HUES6 (cell line): ENCODE data around the gene CYTH1.
"Not testable (repeated sequence)": the region's sequence is repeated elsewhere in the genome, so short reads cannot be mapped to it uniquely, and the experiment has no call there.

Experiments used
- H3K27ac ChIP-seq: 2 replicates; pipeline ENCODE4 v1.7.0; 2013; ENCODE audit warnings: low read depth, mild to moderate bottlenecking, low read length, inconsistent platforms
- H3K27me3 ChIP-seq: 2 replicates; pipeline ENCODE4 v1.6.1; 2013; ENCODE audit warnings: low read length; ENCODE audit not compliant: control insufficient read depth, insufficient read depth
- H3K36me3 ChIP-seq: 2 replicates; pipeline ENCODE4 v1.6.1; 2013; ENCODE audit warnings: low read length; ENCODE audit not compliant: control insufficient read depth, insufficient read depth
- H3K4me1 ChIP-seq: 2 replicates; pipeline ENCODE4 v1.6.1; 2013; ENCODE audit warnings: low read length; ENCODE audit not compliant: control insufficient read depth, insufficient read depth
- H3K4me3 ChIP-seq: 2 replicates; pipeline ENCODE4 v1.5.1; 2013; ENCODE audit warnings: low read depth, low read length
- H3K9ac ChIP-seq: one replicate; pipeline ENCODE4 v1.6.1; 2013; ENCODE audit warnings: mild to moderate bottlenecking, low read length
- H3K9me3 ChIP-seq: 2 replicates; pipeline ENCODE4 v1.6.1; 2013; ENCODE audit warnings: low read depth, low read length; ENCODE audit not compliant: control insufficient read depth, insufficient read depth

The CYTH1 gene

DNA sequence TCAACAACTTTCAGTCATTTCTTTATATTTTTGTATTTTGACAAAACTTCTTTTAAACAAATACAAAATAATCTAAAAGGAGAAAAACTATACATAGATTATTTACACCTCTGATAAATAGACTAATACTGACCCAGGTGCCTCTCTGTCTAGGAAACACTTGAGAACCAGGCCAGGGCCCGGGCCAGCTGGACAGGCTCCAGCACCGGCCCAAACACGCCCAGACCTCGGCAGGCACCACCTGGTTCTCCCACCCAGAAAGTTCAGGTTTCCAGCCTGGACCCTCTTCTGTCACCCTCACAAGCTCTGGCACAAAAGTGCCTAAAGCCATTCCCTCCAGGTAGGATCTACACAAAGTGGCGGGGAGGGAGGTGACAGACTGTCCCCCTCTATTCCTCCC lies 107.9 kb downstream of the CYTH1 start:
- H3K36me3 ChIP-seq = peaks cover 6% of the 10 kb centered on the region; the same call in 1 of the 2 replicates

GRCh38 chr17:78673395-78673794 lies 108.7 kb downstream of the CYTH1 start:
- Histone ChIP-seq H3K36me3 (peaks cover 3% of the 10 kb centered on the region; the same call in 1 of the 2 replicates), H3K4me3 (no peak overlapping the region), H3K4me1 (0 out of 2 replicates have a peak, but pooled peaks cover 3% of the 10 kb centered on the region), H3K9ac (no peak overlapping the region), H3K27ac (no peak overlapping the region), H3K27me3 (no peaks in the 10 kb centered on the region), H3K9me3 (no peaks in the 10 kb centered on the region)

More for the DNA sequence above, 107.9 kb downstream of the CYTH1 start:
- Histone ChIP-seq H3K27ac (no peak overlapping the region), H3K4me1 (0 out of 2 replicates have a peak, but pooled peaks cover 3% of the 10 kb centered on the region), H3K9ac (no peak overlapping the region), H3K27me3 (no peaks in the 10 kb centered on the region), H3K9me3 (no peaks in the 10 kb centered on the region), H3K4me3 (no peak overlapping the region)

DNA sequence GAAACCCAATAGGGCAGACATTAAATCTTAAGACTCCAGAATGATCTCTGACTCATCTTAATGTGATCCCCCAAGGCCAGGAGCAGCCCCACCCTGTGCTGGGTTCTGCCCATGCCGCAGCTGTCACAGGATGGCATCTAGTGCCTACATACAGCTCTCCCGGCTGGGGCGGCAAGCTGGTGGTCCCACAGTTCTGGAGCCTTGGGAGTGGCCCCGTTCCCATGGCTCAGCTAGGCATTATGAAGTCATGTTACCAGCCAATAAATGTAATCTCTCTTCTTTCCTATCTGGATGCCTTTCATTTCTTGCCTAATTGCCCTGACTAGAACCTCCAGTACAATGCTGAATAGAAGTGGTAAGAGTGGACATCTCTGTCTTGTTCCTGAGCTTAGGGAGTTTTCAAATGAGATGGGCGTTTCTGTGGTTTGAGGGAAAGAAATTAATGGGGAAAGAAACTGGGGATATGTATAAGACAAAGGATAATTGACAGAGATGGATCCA lies 109.2 kb downstream of the CYTH1 start:
- Histone ChIP-seq H3K9me3 (no peaks in the 10 kb centered on the region), H3K27ac (no peak overlapping the region)

DNA sequence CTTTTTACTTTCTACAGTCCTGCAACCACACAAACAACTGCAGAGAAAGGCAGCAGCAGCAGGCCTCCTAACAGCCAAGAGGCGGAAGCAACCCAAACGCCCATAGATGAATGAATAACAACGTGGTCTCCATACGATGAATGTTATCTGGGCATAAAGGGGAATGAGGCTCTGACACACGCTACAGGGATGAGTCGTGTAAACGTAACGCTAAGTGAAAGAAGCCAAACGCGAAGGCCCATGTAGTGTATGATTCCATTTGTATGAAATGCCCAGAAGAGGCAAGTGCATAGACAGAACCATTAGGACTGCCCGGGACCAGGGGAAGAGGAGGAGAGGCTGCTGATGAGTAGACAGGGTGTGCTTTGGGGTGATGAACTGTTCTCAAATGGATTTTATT lies 110.1 kb downstream of the CYTH1 start:
- H3K9ac ChIP-seq = no peak overlapping the region
- H3K4me3 ChIP-seq = no peak overlapping the region
- H3K9me3 ChIP-seq = no peaks in the 10 kb centered on the region
- H3K27ac ChIP-seq = no peak overlapping the region
- 0 out of 2 replicates have a peak, but pooled peaks cover 3% of the 10 kb centered on the region for H3K4me1 ChIP-seq
- no peaks in the 10 kb centered on the region for H3K36me3 ChIP-seq
- H3K27me3 ChIP-seq = no peaks in the 10 kb centered on the region

More for the DNA sequence above, 109.2 kb downstream of the CYTH1 start:
- Histone ChIP-seq H3K36me3 (peaks cover 3% of the 10 kb centered on the region; the same call in 1 of the 2 replicates), H3K4me1 (0 out of 2 replicates have a peak, but pooled peaks cover 3% of the 10 kb centered on the region), H3K27me3 (no peaks in the 10 kb centered on the region), H3K4me3 (no peak overlapping the region), H3K9ac (no peak overlapping the region)

DNA sequence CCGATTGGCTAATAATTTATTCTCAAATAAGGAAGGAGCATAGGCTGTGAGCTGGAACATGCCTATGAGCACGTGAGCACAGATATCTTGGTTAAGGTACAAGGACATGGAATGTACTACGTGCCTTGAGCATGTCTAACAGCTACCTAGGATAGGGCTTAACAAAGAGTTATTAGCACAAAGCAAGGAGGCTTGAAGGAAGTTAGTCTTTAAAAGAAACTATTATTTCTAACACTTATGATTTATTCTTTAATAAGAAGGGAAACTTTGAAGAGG lies 110.4 kb downstream of the CYTH1 start:
- not testable (repeated sequence) for H3K4me1 ChIP-seq, H3K36me3 ChIP-seq, H3K4me3 ChIP-seq, H3K9me3 ChIP-seq, H3K9ac ChIP-seq, H3K27ac ChIP-seq, H3K27me3 ChIP-seq

DNA sequence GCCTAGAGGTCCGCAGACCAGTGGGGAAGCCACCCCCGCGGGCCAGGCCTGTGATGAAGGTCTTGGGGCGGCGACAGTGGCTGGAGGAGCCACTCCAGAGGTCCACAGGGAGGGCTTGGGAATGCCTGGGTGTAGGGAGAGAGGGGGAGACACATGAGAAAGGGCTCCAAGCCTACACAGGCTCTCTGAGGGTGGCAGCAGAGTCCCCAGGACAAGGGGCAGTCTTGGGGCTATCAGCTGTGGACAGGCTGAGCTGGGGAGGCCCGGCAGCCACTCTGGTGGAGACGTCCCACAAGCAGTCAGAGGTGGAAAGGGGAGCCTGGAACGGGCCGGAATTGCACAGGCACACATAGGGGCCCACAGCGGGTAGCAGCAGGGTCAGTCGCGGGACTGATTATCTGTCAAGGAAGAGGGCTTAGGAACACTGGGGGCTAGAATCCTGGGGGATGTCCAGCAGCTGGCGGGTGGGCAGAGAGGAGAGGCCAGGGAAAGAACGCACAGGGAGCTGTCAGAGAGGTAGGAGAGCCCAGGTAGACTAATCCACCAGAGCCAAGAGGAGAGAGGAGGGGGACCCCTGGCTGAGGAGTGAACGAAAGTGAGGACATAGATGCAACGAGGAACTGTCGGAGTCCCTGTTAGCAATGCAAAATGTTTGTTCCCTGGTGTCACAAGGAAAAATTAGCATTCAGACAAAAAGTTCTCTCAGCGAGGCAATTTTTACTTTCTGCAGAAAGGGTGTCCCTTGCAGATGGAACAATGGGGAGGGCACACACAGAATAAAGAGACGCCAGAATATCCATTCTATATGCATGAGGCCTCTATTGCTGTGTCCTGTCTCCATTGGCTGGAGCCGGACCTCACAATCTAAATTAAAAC lies 111.0 kb downstream of the CYTH1 start:
- H3K9me3 ChIP-seq = no peaks in the 10 kb centered on the region
- peaks cover 3% of the 10 kb centered on the region; the same call in 1 of the 2 replicates for H3K4me1 ChIP-seq

GRCh38 chr17:78669975-78670518 lies 112.0 kb downstream of the CYTH1 start:
- Histone ChIP-seq H3K36me3 (no peaks in the 10 kb centered on the region), H3K27ac (no peak overlapping the region), H3K9ac (no peak overlapping the region), H3K27me3 (no peaks in the 10 kb centered on the region), H3K9me3 (no peaks in the 10 kb centered on the region), H3K4me3 (no peak overlapping the region), H3K4me1 (peaks cover 2% of the 10 kb centered on the region; the same call in 1 of the 2 replicates)

More for the DNA sequence above, 111.0 kb downstream of the CYTH1 start:
- no peak overlapping the region for H3K4me3 ChIP-seq
- no peak overlapping the region for H3K27ac ChIP-seq
- no peak overlapping the region for H3K9ac ChIP-seq
- H3K36me3 ChIP-seq = no peaks in the 10 kb centered on the region
- no peaks in the 10 kb centered on the region for H3K27me3 ChIP-seq

- Histone ChIP-seq H3K36me3 (no peaks in the 10 kb centered on the region), H3K9ac (no peak overlapping the region), H3K4me1 (no peaks in the 10 kb centered on the region; the same call in 1 of the 2 replicates), H3K9me3 (no peaks in the 10 kb centered on the region), H3K27me3 (no peaks in the 10 kb centered on the region), H3K4me3 (no peak overlapping the region), H3K27ac (no peak overlapping the region)
Observed at GRCh38 chr17:78669256-78669974, 112.7 kb downstream of the CYTH1 start.

GRCh38 chr17:78668847-78669246 lies 113.2 kb downstream of the CYTH1 start:
- H3K27ac ChIP-seq = no peak overlapping the region
- H3K4me1 ChIP-seq = no peaks in the 10 kb centered on the region; the same call in 1 of the 2 replicates
- H3K9ac ChIP-seq = no peak overlapping the region
- no peaks in the 10 kb centered on the region for H3K9me3 ChIP-seq
- H3K27me3 ChIP-seq = no peaks in the 10 kb centered on the region
- no peaks in the 10 kb centered on the region for H3K36me3 ChIP-seq
- no peak overlapping the region for H3K4me3 ChIP-seq

DNA sequence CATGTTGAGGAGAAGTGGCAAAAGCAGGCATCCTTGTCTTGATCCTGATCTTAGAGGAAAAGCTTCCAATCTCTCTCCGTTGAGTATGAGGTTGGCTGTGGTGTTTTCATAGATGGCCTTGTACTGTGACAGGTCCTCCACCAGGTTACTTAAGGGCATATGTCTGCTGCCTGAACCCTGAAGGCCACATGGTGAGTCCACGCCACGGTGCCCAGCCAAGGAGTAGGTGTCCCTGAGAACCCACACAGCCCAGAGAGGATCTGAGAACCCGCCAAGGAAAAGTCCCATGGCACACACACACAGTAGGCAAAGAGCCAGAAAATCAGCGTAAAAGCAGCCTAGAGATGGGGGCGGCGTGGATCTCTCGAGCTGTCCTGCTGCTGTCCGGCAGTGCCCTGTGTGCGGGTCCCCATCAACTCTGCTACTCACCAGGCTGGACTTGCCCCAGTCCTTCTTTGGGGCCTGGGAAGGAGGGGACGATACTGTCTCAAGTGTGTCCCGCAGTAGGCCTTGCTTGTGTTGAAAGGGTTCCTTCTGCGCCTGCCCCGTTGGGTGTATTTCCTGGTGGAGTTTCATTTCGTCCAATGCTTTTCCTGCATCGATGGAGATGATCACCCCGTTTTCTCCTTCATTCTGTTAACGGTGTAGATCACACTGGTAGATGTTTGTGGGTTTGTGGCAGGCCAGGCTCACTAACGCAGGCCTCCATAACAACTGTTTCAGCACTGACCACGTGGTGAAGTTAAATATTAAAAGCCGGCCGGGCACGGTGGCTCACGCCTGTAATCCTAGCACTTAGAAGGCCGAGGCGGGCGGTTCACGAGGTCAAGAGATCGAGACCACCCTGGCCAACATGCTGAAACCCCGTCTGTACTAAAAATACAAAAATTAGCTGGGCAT lies 114.1 kb downstream of the CYTH1 start:
- H3K9ac ChIP-seq = no peak overlapping the region
- no peak overlapping the region for H3K4me3 ChIP-seq
- H3K27me3 ChIP-seq = no peaks in the 10 kb centered on the region
- H3K36me3 ChIP-seq = no peaks in the 10 kb centered on the region
- no peak overlapping the region for H3K27ac ChIP-seq
- H3K4me1 ChIP-seq = no peaks in the 10 kb centered on the region; the same call in 1 of the 2 replicates
- no peaks in the 10 kb centered on the region for H3K9me3 ChIP-seq
